Measurements from ENCODE around the gene SIGLEC9.

Gene SIGLEC9

DNA sequence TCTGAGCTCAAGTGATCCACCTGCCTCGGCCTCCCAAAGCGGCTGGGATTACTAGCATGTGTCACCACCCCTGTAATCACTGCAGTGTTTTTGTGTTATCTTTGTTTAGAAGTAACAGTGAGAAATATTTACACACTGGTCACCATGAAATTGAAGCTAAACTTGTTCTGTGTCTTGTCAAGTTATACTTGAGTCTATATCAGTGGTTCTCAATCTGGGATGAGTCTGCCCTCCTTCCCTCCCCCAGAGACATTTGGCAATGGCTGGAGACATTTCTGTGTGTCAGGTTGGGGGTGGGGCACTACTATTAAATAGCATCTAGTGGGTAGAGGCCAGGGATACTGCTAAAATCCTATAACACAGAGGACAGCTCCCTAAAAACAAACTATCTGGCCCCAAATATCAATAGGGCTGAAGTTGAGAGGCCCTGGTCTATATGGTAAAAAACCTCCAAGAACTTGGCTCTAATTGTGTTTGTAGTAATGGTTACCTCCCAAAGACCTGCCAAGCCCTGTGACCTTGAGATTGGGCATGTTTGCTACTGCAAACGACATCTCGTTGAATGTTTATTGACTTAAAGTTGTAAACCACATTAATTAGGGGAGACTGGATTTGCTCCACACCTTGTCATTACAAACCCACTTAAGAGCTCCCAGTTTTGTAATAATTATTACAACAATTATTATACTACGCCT lies 23.4 kb upstream of the SIGLEC9 start:
- no peak overlapping the region for H2AFZ ChIP-seq (ENCODE audit: low read length)
- H3K9me3 ChIP-seq (replicated peaks; ENCODE audit: insufficient read depth, low read length), result no peaks in the 10 kb centered on the region
- H3K9ac ChIP-seq (ENCODE audit: low read length), result no peak overlapping the region
- no peaks in the 10 kb centered on the region for H3K4me1 ChIP-seq (ENCODE audit: low read length)
- no peak overlapping the region for H3K4me3 ChIP-seq (ENCODE audit: low read length)
- no peaks in the 10 kb centered on the region for H3F3A ChIP-seq (ENCODE audit: insufficient read depth, low read length)
- H3K27me3 ChIP-seq (replicated peaks; ENCODE audit: insufficient read depth, low read length), result no peaks in the 10 kb centered on the region
- H3K79me2 ChIP-seq (ENCODE audit: low read length), result peaks cover 21% of the 10 kb centered on the region
- H3K9me2 ChIP-seq (replicated peaks; ENCODE audit: insufficient read depth, low read length), result no peaks in the 10 kb centered on the region
- TF ChIP-seq EZH2phosphoT487 (IDR thresholded peaks at IDR 0.05; ENCODE audit: low read length), result no peak
- TF ChIP-seq, protein P1, sequence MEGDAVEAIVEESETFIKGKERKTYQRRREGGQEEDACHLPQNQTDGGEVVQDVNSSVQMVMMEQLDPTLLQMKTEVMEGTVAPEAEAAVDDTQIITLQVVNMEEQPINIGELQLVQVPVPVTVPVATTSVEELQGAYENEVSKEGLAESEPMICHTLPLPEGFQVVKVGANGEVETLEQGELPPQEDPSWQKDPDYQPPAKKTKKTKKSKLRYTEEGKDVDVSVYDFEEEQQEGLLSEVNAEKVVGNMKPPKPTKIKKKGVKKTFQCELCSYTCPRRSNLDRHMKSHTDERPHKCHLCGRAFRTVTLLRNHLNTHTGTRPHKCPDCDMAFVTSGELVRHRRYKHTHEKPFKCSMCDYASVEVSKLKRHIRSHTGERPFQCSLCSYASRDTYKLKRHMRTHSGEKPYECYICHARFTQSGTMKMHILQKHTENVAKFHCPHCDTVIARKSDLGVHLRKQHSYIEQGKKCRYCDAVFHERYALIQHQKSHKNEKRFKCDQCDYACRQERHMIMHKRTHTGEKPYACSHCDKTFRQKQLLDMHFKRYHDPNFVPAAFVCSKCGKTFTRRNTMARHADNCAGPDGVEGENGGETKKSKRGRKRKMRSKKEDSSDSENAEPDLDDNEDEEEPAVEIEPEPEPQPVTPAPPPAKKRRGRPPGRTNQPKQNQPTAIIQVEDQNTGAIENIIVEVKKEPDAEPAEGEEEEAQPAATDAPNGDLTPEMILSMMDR (IDR thresholded peaks at IDR 0.05; ENCODE audit: low read length), result no peak
- no peak for TF ChIP-seq EZH2 (optimal IDR thresholded peaks at IDR 0.05; ENCODE audit: low read depth, low read length)
- H3K4me2 ChIP-seq (ENCODE audit: low read depth, low read length), result no peak overlapping the region
- H3K36me3 ChIP-seq (replicated peaks; ENCODE audit: insufficient read depth, low read length), result 0 out of 2 replicates have a peak, but pooled peaks cover 9% of the 10 kb centered on the region
- no peak for DNase-seq
- H4K20me1 ChIP-seq (ENCODE audit: insufficient read depth, low read length), result no peaks in the 10 kb centered on the region
- H3K27ac ChIP-seq (ENCODE audit: low read length), result no peak overlapping the region

DNA sequence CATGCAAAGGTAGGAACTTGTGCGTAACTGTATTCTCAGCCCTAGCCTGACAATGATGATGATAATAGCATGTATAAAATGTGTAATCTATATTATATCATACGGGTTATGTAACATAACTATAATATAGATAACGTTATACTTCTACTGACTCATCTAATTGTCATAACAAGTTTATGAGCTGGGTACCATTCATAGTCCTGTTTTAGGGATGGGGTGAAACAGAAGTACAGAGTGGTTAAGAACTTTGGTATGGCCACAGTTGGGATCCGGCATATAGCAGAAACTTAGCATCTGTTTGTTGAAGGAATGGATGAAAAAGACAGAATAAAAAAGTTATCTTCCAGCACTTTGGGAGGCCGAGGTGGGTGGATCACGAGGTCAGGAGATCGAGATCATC lies 21.7 kb upstream of the SIGLEC9 start:
- Histone ChIP-seq H3K4me1 (ENCODE audit: low read length) (no peaks in the 10 kb centered on the region), H3K9ac (ENCODE audit: low read length) (no peak overlapping the region), H3K4me2 (ENCODE audit: low read depth, low read length) (no peak overlapping the region), H3K27me3 (replicated peaks; ENCODE audit: insufficient read depth, low read length) (no peaks in the 10 kb centered on the region), H3K79me2 (ENCODE audit: low read length) (peaks cover 35% of the 10 kb centered on the region), H4K20me1 (ENCODE audit: insufficient read depth, low read length) (no peaks in the 10 kb centered on the region), H3F3A (ENCODE audit: insufficient read depth, low read length) (no peaks in the 10 kb centered on the region), H3K9me3 (replicated peaks; ENCODE audit: insufficient read depth, low read length) (no peaks in the 10 kb centered on the region), H3K9me2 (replicated peaks; ENCODE audit: insufficient read depth, low read length) (no peaks in the 10 kb centered on the region), H3K27ac (ENCODE audit: low read length) (no peak overlapping the region), H2AFZ (ENCODE audit: low read length) (no peak overlapping the region), H3K4me3 (ENCODE audit: low read length) (no peak overlapping the region), H3K36me3 (replicated peaks; ENCODE audit: insufficient read depth, low read length) (0 out of 2 replicates have a peak, but pooled peaks cover 9% of the 10 kb centered on the region)
- no peak for TF ChIP-seq EZH2 (optimal IDR thresholded peaks at IDR 0.05; ENCODE audit: low read depth, low read length)
- no peak for TF ChIP-seq EZH2phosphoT487 (IDR thresholded peaks at IDR 0.05; ENCODE audit: low read length)
- TF ChIP-seq, protein P1 (IDR thresholded peaks at IDR 0.05; ENCODE audit: low read length), result no peak
- no peak for DNase-seq

DNA sequence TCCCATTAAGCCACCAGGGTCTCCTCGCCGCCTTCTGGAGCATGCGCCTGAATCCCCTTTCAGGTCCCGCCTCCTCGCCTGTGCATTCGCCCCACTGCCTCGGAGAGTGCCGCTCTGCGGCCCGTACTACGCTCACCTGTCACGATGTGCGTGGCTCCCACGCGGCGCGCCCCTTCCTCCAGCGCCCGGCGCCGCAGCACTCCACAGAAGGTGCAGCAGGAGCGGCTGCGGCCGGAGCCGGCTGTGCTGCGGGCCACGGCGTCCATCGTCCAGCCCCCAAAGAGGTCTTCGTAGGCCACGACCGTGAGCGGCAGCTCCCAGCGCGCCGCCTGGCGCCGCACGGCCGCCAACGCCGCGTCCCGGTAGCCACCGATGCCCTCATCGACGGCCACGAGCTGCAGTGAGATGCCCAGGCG lies 20.8 kb upstream of the SIGLEC9 start:
- Histone ChIP-seq H3K9ac (ENCODE audit: low read length) (no peak overlapping the region), H3K36me3 (replicated peaks; ENCODE audit: insufficient read depth, low read length) (0 out of 2 replicates have a peak, but pooled peaks cover 9% of the 10 kb centered on the region)
- TF ChIP-seq, protein P1 (IDR thresholded peaks at IDR 0.05; ENCODE audit: low read length), result no peak
- no peak for TF ChIP-seq EZH2 (optimal IDR thresholded peaks at IDR 0.05; ENCODE audit: low read depth, low read length)
- TF ChIP-seq EZH2phosphoT487 (IDR thresholded peaks at IDR 0.05; ENCODE audit: low read length), result no peak

More for the DNA sequence above, 20.8 kb upstream of the SIGLEC9 start:
- peaks cover 36% of the 10 kb centered on the region for H3K79me2 ChIP-seq (ENCODE audit: low read length)
- no peak for DNase-seq
- H2AFZ ChIP-seq (ENCODE audit: low read length), result no peak overlapping the region
- H3K27me3 ChIP-seq (replicated peaks; ENCODE audit: insufficient read depth, low read length), result no peaks in the 10 kb centered on the region
- H3K4me3 ChIP-seq (ENCODE audit: low read length), result no peak overlapping the region
- no peaks in the 10 kb centered on the region for H3K9me3 ChIP-seq (replicated peaks; ENCODE audit: insufficient read depth, low read length)
- peaks cover 3% of the 10 kb centered on the region; the same call in 1 of the 2 replicates for H3K4me1 ChIP-seq (ENCODE audit: low read length)
- no peak overlapping the region for H3K27ac ChIP-seq (ENCODE audit: low read length)
- H3F3A ChIP-seq (ENCODE audit: insufficient read depth, low read length), result no peaks in the 10 kb centered on the region
- H3K4me2 ChIP-seq (ENCODE audit: low read depth, low read length), result no peak overlapping the region
- no peaks in the 10 kb centered on the region for H4K20me1 ChIP-seq (ENCODE audit: insufficient read depth, low read length)
- H3K9me2 ChIP-seq (replicated peaks; ENCODE audit: insufficient read depth, low read length), result no peaks in the 10 kb centered on the region

Measured in MM.1S (cell line).